ENCODE results near the gene BABAM2.

The BABAM2 gene

DNA sequence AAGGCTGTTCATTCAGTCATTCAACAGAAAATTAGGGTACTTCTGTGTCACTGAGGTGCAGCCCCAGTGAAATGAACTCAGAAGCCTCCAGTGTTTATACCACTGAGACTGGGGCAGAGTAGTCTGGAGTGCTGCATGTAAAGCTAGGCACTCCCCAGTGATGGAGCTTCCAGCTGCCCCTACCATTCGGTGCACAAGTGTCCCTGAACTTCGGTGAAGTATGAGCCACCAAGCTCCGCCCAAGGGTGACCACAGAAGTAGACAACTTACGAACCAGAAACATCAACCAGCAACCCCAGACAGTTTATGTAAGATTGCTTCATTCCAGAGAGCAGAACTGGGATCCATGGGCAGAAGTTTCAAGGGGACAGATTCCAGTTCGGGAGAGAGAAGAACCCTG is 431.5 kb downstream of the BABAM2 start:
- H3K4me3 ChIP-seq (ENCODE audit: low read depth, low read length): no peak overlapping the region
- TF ChIP-seq, protein P1, sequence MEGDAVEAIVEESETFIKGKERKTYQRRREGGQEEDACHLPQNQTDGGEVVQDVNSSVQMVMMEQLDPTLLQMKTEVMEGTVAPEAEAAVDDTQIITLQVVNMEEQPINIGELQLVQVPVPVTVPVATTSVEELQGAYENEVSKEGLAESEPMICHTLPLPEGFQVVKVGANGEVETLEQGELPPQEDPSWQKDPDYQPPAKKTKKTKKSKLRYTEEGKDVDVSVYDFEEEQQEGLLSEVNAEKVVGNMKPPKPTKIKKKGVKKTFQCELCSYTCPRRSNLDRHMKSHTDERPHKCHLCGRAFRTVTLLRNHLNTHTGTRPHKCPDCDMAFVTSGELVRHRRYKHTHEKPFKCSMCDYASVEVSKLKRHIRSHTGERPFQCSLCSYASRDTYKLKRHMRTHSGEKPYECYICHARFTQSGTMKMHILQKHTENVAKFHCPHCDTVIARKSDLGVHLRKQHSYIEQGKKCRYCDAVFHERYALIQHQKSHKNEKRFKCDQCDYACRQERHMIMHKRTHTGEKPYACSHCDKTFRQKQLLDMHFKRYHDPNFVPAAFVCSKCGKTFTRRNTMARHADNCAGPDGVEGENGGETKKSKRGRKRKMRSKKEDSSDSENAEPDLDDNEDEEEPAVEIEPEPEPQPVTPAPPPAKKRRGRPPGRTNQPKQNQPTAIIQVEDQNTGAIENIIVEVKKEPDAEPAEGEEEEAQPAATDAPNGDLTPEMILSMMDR (conservative IDR thresholded peaks at IDR 0.05; ENCODE audit: low read depth, low read length): no peak

DNA sequence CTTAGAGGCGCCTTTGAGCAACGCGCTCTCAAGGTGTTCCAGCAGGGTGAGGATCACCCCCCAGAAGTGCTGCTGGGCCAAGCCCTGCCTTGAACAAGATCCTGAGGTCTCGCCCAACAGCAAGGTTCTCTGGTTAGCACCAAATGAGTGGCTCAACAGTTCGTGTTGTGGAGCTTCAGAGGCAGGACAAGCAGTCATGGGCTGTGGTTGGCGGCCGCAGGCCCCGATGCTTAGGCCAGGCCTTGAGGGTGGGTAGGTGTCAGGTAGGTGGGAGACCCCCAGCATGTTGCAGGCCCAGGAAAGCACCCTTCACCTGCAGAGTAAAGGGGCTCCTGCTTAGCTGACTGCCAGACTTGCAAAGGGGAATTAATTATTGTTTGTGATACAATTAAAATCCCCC is 431.9 kb downstream of the BABAM2 start:
- DNase-seq (ENCODE audit: low read depth): no peak
- TF ChIP-seq, protein P1 (conservative IDR thresholded peaks at IDR 0.05; ENCODE audit: low read depth, low read length): no peak
- no peak overlapping the region for H3K4me3 ChIP-seq (ENCODE audit: low read depth, low read length)

More for the DNA sequence above, 431.5 kb downstream of the BABAM2 start:
- no peak for DNase-seq (ENCODE audit: low read depth)

DNA sequence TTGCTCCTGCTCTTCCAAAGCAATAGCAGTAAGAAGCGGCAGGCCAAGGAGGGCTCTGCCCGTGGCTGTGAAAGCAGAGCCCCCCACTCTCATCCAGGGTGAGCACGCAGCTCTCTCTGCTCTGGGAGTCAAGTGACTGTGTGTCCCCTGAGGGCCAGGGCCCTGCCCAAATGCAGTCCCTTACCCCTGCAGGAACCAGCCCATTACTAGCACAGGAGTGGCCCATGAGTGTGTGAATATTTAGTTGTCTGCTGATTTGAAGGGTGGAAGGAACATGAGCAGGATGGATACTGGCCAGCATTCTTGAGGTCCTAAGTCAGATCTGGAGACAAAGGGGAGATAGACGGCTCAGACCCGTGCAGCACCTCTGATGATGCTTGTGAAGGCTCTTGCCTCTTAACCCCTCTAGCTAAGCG is 432.5 kb downstream of the BABAM2 start:
- peak; percentile 86 for DNase-seq (ENCODE audit: low read depth)
- TF ChIP-seq, protein P1 (conservative IDR thresholded peaks at IDR 0.05; ENCODE audit: low read depth, low read length): no peak
- H3K4me3 ChIP-seq (ENCODE audit: low read depth, low read length): no peak overlapping the region

DNA sequence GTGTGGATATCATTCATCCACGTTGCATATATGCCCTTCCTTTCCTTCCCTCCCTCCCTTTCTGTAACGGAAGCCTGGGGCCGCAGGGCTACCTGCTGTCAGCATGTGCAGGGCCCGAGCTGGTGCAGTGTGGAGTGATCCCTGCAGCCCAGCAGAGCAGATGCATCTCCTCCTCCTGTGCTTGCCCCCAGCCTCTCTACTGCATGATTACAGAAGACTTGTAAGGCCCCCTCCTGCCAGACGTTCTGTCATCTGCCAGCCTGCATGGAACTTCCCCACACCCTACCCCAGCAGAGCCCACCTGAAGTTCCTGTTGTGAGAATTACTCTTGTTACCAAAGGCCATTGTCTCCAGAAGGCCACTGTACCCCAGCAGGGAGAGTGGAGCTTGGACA is 434.6 kb downstream of the BABAM2 start:
- TF ChIP-seq, protein P1 (conservative IDR thresholded peaks at IDR 0.05; ENCODE audit: low read depth, low read length): no peak
- no peak overlapping the region for H3K4me3 ChIP-seq (ENCODE audit: low read depth, low read length)
- no peak for DNase-seq (ENCODE audit: low read depth)

DNA sequence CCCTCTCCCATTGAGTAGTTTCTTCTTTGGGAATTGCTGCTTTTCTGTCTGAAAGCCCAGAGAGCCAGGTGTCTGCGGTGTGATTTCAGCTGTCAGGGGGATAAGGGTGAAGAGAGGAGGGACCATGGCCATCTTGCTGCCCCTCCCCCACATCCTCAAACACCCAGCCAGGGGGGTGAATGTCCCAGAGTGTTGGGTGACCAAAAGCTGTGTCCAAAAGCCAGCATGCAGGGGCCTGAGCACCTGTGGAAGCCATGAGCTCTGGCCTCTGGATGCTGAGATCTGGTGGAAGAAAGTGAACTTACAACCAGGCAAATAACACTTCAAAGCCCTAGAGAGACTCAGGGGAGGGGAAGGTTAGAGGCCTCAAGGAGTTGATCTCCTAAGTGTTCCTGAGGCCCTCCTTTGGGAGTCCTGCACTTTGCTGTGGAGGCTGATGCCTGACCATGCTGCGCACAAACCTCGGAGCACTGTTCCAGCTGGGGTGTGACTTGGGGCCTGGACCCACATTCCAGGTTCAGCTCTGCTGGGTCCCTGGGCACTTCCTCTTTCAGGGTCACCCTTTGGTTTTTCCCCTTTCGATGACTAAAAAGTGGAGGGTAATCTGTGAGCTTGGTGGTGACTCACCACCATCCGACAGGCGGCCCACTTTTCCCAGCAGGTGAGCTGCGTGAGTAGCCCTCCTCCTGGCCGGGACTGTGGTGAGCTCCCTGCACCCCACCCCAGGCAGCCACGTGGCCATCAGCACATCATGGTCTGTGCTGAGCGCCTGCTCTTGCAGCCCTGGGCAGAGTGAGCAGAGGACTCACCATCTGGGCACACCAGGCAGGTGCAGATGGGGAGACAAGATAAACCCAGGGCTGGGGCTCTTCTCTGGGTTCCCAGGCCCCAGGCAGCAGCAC is 435.3 kb downstream of the BABAM2 start:
- DNase-seq (ENCODE audit: low read depth): peak; percentile 55
- TF ChIP-seq, protein P1 (conservative IDR thresholded peaks at IDR 0.05; ENCODE audit: low read depth, low read length): no peak
- no peak overlapping the region for H3K4me3 ChIP-seq (ENCODE audit: low read depth, low read length)

- no peak overlapping the region for H3K4me3 ChIP-seq (ENCODE audit: low read depth, low read length)
- DNase-seq (ENCODE audit: low read depth): no peak
- TF ChIP-seq, protein P1 (conservative IDR thresholded peaks at IDR 0.05; ENCODE audit: low read depth, low read length): no peak
Observed at GRCh38 chr2:28326469-28326805, 435.9 kb downstream of the BABAM2 start.
